Measurements from ENCODE around the gene GPS2.
A peak's percentile ranks its signal among the peaks of the same experiment; 100 is the strongest.

GPS2 gene

GRCh38 chr17:7284911-7285310 lies 30.2 kb downstream of the GPS2 start:
- DNase-seq (ENCODE audit: low spot score): no peak
- TF ChIP-seq, protein P1, sequence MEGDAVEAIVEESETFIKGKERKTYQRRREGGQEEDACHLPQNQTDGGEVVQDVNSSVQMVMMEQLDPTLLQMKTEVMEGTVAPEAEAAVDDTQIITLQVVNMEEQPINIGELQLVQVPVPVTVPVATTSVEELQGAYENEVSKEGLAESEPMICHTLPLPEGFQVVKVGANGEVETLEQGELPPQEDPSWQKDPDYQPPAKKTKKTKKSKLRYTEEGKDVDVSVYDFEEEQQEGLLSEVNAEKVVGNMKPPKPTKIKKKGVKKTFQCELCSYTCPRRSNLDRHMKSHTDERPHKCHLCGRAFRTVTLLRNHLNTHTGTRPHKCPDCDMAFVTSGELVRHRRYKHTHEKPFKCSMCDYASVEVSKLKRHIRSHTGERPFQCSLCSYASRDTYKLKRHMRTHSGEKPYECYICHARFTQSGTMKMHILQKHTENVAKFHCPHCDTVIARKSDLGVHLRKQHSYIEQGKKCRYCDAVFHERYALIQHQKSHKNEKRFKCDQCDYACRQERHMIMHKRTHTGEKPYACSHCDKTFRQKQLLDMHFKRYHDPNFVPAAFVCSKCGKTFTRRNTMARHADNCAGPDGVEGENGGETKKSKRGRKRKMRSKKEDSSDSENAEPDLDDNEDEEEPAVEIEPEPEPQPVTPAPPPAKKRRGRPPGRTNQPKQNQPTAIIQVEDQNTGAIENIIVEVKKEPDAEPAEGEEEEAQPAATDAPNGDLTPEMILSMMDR (IDR thresholded peaks at IDR 0.05; ENCODE audit: extremely low read depth, missing control alignments): no peak

DNA sequence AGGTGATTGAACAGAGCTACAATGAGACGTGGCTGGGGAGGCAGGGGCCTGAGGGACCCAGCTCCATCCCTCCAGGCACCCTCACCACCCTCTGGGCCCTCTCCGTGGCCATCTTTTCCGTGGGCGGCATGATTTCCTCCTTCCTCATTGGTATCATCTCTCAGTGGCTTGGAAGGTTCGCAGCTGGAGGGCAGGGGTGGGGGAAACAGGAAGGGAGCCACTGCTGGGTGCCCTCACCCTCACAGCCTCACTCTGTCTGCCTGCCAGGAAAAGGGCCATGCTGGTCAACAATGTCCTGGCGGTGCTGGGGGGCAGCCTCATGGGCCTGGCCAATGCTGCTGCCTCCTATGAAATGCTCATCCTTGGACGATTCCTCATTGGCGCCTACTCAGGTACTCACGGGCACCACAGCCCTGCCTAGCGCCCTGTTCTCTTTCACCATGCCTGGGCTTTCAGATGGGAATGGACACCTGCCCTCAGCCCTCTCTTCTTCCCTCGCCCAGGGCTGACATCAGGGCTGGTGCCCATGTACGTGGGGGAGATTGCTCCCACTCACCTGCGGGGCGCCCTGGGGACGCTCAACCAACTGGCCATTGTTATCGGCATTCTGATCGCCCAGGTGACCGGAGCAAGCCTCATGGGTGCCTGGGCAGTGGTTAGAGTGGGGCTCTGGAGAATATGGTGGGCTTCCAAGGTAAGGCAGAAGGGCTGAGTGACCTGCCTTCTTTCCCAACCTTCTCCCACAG lies 31.5 kb downstream of the GPS2 start:
- TF ChIP-seq, protein P1 (IDR thresholded peaks at IDR 0.05; ENCODE audit: extremely low read depth, missing control alignments): no peak
- DNase-seq (ENCODE audit: low spot score): peak; percentile 11

- TF ChIP-seq, protein P1 (IDR thresholded peaks at IDR 0.05; ENCODE audit: extremely low read depth, missing control alignments): no peak
Observed at GRCh38 chr17:7282752-7283321, 32.3 kb downstream of the GPS2 start.

GRCh38 chr17:7281953-7282751 lies 33.0 kb downstream of the GPS2 start:
- TF ChIP-seq, protein P1 (IDR thresholded peaks at IDR 0.05; ENCODE audit: extremely low read depth, missing control alignments): no peak
- peak; percentile 14 for DNase-seq (ENCODE audit: low spot score)

More at GRCh38 chr17:7282752-7283321, 32.3 kb downstream of the GPS2 start:
- peak; percentile 36 for DNase-seq (ENCODE audit: low spot score)

DNA sequence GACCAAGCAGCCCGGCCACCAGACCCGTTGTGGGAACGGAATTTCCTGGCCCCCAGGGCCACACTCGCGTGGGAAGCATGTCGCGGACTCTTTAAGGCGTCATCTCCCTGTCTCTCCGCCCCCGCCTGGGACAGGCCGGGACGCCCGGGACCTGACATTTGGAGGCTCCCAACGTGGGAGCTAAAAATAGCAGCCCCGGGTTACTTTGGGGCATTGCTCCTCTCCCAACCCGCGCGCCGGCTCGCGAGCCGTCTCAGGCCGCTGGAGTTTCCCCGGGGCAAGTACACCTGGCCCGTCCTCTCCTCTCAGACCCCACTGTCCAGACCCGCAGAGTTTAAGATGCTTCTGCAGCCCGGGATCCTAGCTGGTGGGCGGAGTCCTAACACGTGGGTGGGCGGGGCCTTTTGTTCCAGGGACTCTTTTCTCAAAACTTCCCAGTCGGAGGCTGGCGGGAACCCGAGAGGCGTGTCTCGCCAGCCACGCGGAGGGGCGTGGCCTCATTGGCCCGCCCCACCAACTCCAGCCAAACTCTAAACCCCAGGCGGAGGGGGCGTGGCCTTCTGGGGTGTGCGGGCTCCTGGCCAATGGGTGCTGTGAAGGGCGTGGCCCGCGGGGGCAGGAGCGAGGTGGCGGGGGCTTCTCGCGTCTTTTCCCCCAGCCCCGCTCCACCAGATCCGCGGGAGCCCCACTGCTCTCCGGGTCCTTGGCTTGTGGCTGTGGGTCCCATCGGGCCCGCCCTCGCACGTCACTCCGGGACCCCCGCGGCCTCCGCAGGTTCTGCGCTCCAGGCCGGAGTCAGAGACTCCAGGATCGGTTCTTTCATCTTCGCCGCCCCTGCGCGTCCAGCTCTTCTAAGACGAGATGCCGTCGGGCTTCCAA lies 33.8 kb downstream of the GPS2 start, which contains the start of gene SLC2A4:
SLC2A4 (plus strand) TSS at position 645 of the 879 bp plus-strand sequence; CDS start at position 862, 217 bp downstream.
- TF ChIP-seq, protein P1 (IDR thresholded peaks at IDR 0.05; ENCODE audit: extremely low read depth, missing control alignments): no peak

DNA sequence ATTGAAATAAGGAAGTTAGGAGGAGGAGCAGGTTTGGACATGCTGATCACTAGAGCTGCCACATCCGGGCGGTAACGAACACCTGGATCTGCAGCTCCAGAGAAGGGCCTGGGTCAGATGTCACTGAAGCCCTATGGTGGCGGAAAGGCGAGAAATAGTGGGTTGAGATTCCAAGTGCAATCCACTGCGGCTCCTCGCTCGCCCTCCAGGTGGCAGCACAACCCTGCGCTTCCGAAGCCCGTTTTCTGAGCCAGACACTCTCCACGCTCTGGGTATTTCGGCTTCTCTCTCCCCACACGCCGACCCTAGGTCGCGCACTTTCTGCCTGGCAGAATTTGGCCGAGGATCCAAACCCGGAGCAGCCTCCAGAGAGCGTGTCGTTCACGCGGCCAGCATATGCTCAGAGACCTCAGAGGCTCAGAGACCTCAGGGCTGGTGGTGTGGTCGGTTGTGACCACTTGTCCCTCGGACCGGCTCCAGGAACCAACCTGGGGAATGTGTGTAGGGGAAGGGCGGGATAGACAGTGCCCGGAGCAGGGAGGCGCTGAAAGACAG lies 34.6 kb downstream of the GPS2 start:
- DNase-seq (ENCODE audit: low spot score): peak; percentile 91
- TF ChIP-seq, protein P1 (IDR thresholded peaks at IDR 0.05; ENCODE audit: extremely low read depth, missing control alignments): peak; percentile 88

More for the DNA sequence above, 33.8 kb downstream of the GPS2 start, which contains the start of gene SLC2A4:
- DNase-seq (ENCODE audit: low spot score): peak; percentile 96
